Measurements from ENCODE around the gene IL17D. TPM values are rescaled to one million over a fixed set of nuclear protein-coding genes. Genes with fewer than 3 reads are reported as not detected.

Gene IL17D
- total RNA-seq, result 2.6 and 3.6 TPM in 2 replicates

GRCh38 chr13:20702915-20703779, at the start of gene IL17D:
IL17D (plus strand) TSS chr13:20703699; CDS start chr13:20704002, 303 bp downstream.

Other genes with a start within 250 kb of the IL17D start
- gene CRYL1, start 177.8 kb upstream of the IL17D start, total RNA-seq, result 18.5 and 19.3 TPM in 2 replicates
- 9.4 and 10.3 TPM in 2 replicates for gene IFT88, start 136.5 kb upstream of the IL17D start, total RNA-seq
- 5.5 and 11.7 TPM in 2 replicates for gene EEF1AKMT1, start 70.3 kb downstream of the IL17D start, total RNA-seq
- gene XPO4, start 199.0 kb downstream of the IL17D start, total RNA-seq, result 22.1 and 37.2 TPM in 2 replicates

All from epithelial cell of umbilical artery (primary cell).